NCI-H2196 treated with DMSO at 0.1 percent for 48 hours (cell line): ENCODE data around the gene PBX1.
A peak's percentile ranks its signal among the peaks of the same experiment; 100 is the strongest.

Experiments
- DNase-seq: peaks from one replicate; lab custom pipeline; 2025; ENCODE audit not compliant: unreplicated experiment; lab: John Stamatoyannopoulos, UW

PBX1 gene

GRCh38 chr1:164718821-164719220 is 159.8 kb downstream of the PBX1 start:
- no peak for DNase-seq

DNA sequence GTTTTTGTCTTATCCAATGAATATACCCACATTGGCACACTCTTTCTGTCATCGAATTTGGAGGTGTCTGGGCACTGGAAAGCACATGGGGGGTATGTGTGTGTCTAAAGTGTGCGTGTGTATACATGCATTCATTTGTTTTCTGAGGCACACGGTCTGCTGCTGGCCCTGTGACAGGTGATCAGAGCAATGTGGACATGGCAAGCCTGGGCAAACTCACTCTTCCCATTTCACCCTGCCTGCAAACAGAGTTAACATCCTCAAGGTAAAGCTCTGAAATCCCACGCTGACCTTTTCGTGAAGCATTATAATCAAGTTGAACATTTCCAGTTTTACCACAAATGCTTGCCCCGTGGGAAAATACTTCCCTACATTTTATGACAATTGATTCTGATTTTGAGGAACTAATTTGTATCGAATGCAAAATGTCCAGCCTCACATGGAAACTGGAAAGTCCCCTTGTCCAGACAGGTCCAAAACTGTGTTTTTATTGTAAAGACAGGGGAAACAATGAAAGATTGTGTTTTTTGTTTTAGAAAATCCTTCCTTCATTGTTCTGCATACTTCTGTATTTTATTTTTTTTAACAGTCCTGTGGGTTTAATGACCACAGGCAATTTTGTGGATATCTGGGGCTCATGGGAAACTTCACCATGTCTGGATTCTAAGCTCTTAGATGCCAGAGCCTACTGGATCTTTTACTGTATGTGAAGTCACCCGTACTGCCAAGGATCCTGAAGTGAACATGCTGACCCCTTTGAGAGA is 160.9 kb downstream of the PBX1 start:
- DNase-seq: no peak

- DNase-seq: no peak
These were observed 161.7 kb downstream of the PBX1 start for GRCh38 chr1:164720440-164721227.

GRCh38 chr1:164721228-164721496 is 162.2 kb downstream of the PBX1 start:
- DNase-seq: no peak

GRCh38 chr1:164723296-164723798 is 164.4 kb downstream of the PBX1 start:
- no peak for DNase-seq

DNA sequence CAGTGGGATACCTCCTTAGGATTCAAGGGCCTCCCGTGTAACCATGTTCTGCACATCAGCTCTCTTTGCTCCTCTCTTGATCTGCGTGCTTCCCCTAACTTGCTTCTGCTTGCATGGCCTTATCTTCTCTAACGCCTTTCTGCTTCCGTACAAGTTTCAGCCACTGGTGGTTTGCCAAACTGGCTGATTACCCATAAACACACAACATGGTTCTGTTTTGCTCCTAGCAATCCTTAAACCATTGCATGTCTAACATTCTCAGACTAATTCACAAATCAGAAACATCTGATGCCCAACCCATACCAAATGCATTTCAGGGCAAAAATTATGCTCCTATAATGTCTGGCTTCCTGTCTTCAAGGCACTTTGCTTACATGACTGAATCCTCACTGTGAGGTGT is 166.4 kb downstream of the PBX1 start:
- DNase-seq: no peak

DNA sequence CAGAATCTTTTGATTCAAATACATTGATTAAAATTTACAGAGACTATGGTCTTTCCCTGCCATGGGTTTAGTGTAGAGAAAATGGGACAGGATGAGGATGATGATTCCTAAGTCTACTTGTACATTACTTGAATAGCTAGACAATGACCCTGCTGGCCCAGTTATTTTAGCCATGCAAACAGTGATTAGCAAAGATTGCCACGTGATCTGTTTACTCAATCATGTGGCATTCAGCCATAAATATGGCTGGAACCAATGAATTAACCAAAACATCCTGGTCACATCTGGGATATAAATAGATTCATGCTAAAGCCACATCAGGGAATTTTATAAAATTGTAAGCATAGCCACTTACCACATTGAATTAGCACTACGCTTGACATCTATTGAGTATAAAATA is 167.3 kb downstream of the PBX1 start:
- DNase-seq: no peak

DNA sequence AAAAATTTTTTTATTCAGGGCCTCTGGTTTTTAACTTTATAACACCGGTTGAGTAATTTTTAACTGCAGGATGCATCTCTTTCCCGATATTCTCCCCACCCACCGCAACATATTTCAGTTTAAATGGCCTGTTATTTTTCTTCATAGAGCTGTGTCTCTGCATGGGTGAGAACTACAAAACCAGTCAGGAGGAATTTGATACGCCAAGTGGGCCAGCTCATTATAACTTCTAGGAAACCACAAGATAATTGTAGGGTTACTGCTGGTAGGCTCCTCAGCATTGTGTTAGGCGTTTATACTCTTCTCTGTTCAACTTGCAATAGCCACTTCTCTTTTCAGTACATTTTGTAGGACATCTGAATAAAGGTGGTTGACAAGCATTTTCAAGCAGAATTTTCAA is 169.7 kb downstream of the PBX1 start:
- DNase-seq: peak; percentile 21

DNA sequence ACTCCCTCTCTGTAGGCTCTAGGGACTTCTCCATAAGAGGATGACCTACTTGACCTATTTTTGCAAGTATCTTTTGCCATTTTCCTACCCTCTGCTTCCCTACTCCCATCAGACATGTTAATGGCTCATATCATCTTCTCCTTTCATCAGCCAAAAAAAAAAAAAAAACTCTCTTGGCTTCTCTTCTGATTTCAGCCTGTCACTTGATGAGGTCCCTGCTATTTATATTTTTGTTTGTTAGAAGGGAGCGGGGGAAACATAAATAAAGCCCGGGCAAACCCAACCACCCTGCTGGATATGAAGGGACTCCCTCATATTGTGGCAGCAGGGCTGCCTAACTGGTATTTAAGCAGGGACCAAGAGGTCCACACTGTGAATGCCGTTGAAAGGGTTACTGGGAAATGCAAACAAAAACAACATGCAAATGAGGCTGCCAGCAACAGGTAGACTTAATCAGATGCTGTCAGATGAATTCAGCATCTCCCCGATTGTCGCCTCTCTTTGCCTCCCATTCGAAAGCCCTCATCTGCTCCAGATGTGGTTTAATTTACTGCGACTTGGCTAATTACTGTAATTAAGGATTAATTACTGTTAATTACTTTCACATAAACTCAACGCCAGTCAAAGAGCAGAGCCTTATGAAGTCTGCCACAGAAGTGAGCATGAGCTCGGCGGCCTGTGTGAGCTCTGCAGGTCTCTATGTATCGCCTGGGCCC is 172.3 kb downstream of the PBX1 start:
- no peak for DNase-seq

GRCh38 chr1:164733070-164733469 is 174.1 kb downstream of the PBX1 start:
- no peak for DNase-seq

DNA sequence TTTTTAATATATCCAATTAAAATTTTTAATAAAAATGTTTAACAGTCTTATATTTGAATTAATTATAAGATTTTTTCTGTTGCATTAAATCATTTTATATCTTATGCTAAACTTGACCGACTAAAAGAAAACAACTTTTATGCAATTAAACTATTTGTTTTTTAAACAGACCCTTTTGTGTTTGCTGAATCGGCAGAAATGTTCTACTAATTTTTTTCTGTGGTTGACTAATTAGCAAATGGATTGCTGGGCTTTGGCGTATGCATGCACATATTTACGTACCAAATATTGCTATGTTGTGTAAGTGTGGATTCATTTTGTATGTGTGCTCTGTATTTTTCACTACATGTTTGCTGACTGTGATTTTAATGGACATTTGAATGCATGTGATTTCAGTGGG is 174.8 kb downstream of the PBX1 start:
- no peak for DNase-seq

- DNase-seq: peak; percentile 28
These were observed 176.5 kb downstream of the PBX1 start for GRCh38 chr1:164735315-164736052.

DNA sequence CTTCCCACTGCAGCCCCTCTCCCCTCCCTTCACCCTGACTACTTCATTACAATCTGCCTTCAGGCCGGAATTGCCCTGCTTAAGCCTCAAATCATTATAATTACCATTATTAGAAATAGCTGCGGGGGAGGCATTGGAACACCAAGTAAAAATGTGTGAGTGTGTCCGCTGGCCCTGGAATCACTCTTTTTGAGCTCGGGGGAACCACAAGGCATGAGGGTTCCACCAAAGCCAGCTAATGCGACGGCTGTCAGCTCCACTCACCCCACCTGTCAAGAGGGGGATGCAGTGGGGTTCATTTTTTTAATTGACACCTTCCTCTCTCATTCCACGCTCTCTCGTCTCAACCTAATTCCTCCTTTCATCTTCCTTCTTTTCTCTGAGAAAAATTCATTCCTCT is 177.2 kb downstream of the PBX1 start:
- DNase-seq: no peak

DNA sequence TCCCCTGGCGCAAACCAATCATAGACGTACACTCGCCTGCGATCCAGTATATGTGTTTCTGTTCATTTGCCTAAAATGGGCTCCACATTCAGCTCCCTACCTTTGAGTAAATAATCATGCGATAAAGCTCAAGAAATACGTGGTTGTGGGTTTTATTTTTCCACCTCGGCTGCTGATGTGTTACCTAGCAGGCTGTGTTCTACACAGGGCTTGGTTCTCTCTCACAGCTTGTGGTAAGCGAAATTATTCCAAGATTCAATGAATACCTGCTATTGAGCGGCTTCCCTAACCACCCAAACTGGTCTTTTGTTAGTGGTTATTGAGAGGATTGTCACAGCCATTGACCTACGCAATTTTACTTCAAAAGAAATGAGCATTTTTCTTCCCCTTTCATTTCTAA is 180.2 kb downstream of the PBX1 start:
- no peak for DNase-seq

DNA sequence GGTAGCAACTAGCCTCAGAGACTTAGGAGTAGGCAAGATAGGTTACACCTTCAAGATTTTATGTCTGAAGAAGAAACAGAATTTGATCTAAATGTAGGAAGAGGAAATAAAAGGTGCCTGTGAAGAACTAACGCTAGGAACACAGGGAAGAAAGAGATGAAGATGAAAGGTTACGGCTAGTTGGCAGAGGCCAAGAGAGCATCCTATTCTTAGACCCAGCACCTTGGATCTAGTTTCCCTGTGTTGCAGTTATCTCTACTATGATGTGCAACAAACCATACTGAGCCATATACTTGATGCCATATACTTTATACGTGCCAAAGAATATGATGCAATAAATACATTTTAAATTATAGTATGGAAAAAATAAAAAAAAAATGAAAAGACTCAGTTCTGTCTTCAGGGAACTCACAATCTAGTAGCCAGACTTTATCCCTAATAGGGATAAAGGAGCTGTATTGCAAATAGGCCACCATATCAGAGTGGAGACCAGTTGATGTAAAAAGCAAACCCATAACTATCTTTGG is 181.1 kb downstream of the PBX1 start:
- DNase-seq: no peak

- DNase-seq: no peak
These were observed 183.8 kb downstream of the PBX1 start for GRCh38 chr1:164742745-164743144.

- no peak for DNase-seq
These were observed 185.0 kb downstream of the PBX1 start for GRCh38 chr1:164743976-164744375.

GRCh38 chr1:164745736-164746135 is 186.8 kb downstream of the PBX1 start:
- DNase-seq: no peak

GRCh38 chr1:164746632-164747031 is 187.6 kb downstream of the PBX1 start:
- DNase-seq: no peak

- DNase-seq: no peak
These were observed 189.4 kb downstream of the PBX1 start for GRCh38 chr1:164748253-164748899.
